Stimulated activated naive CD4-positive, alpha-beta T cell (primary cell): ENCODE measurements around the gene CLCN2.

Experiments
- DNase-seq, 6 experiments: peaks; one replicate each; lab custom pipeline; 2025; lab: John Stamatoyannopoulos, UW

The CLCN2 gene

DNA sequence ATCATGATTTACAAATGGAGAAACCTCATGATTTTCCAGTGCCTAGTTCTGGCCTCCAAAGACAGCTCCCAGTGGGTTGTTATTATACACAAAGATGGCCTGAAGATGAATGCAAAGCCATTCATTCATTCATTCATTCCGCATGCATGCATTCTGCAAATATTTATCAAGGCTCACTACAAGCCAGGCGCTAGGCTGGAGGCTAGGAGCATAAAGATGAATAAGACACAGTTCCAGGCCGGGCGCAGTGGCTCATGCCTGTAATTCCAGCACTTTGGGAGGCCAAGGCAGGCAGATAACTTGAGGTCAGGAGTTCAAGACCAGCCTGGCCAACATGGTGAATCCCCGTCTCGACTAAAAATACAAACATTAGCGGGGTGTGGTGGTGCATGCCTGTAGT lies 64.8 kb downstream of the CLCN2 start:
- DNase-seq: no peak
